Adrenal gland (tissue), 12 donors: ENCODE data around the gene TMEM185B. TPM values are rescaled to one million over a fixed set of nuclear protein-coding genes. Genes with fewer than 3 reads are reported as not detected.
A peak's percentile ranks its signal among the peaks of the same experiment; 100 is the strongest.

Experiments
- DNase-seq, 7 donors: peaks; one replicate each; pipeline ENCODE4 v3.0.0-alpha.2; 2019 to 2020
- H3K27ac ChIP-seq, 5 donors: fragments of 200-600 bp; sonication (generic) in 4 of 5; 1 replicate in 3 of 5; 2 replicates in 2 of 5; pipeline versions ENCODE4 v1.5.1 to v1.8.0; 2016 to 2020; ENCODE audit warnings: mild to moderate bottlenecking in 1 of 5
- H3K27me3 ChIP-seq: fragments of 200-600 bp; 2 replicates; pipeline ENCODE4 v1.8.0; 2021
- H3K36me3 ChIP-seq, 2 donors: fragments of 200-600 bp; replicated peaks in 1 of 2; 1 replicate in 1 of 2; 2 replicates in 1 of 2; pipeline versions ENCODE4 v1.5.1 to v1.8.0; 2018 to 2022
- H3K4me1 ChIP-seq, 2 donors: fragments of 200-600 bp; replicated peaks in 1 of 2; 1 replicate in 1 of 2; 2 replicates in 1 of 2; pipeline versions ENCODE4 v1.5.1 to v1.8.0; 2018 to 2021
- H3K4me3 ChIP-seq, 4 donors: fragments of 200-600 bp; sonication (generic) in 3 of 4; one replicate each; pipeline ENCODE4 v1.5.1; 2016 to 2018
- H3K9me3 ChIP-seq, 3 donors: fragments of 200-600 bp; sonication (generic) in 1 of 3; replicated peaks in 1 of 3; 1 replicate in 2 of 3; 2 replicates in 1 of 3; pipeline versions ENCODE4 v1.5.1 to v1.8.0; 2016 to 2021
- CTCF ChIP-seq, 6 experiments: fragments of 450-650 bp in 4 of 6; fragments of 200-600 bp in 2 of 6; sonication (generic) in 1 of 6; IDR thresholded peaks; 1 replicate in 5 of 6; 2 replicates in 1 of 6; pipeline versions ENCODE4 v1.5.1 to v1.8.0; 2016 to 2021; ENCODE audit warnings: antibody characterized with exemption in 6 of 6, mild to moderate bottlenecking in 2 of 6, moderate library complexity in 1 of 6
- POLR2A ChIP-seq, 2 donors: fragments of 450-650 bp; IDR thresholded peaks; one replicate each; pipeline ENCODE4 v1.6.1; 2017; ENCODE audit warnings: antibody characterized with exemption in 2 of 2, mild to moderate bottlenecking in 2 of 2, moderate library complexity in 1 of 2
- WGBS, 4 donors: extraction: QIAGEN DNeasy Blood & Tissue Kit in 2 of 4; methylation state at CpG; one replicate each; pipeline versions ENCODE4 v1.1.5 to v1.1.7; 2013 to 2017; 5-methylcytosine and 5-hydroxymethylcytosine counted together
- intact Hi-C, 2 donors: fragments of 100-400 bp; cut with DNase I; formaldehyde crosslinking; loops; one replicate each; pipeline versions ENCODE4 v1.14.1 to v1.15.0; 2022 to 2023
- polyA plus RNA-seq, 3 donors: library from polyadenylated mRNA; stranded (reverse); fragments of 200-250 nt in 2 of 3; fragments of 350-450 nt in 1 of 3; fragmentation: Illumina TruSeq in 1 of 3; extraction: RNeasy Lipid Tissue Mini Kit (QIAGEN cat#74804) in 1 of 3; gene quantifications; one replicate each; pipeline ENCODE4 v1.2.3, GENCODE V29; 2013 to 2014
- total RNA-seq, 9 donors: library from RNA; depleted of rRNA in 4 of 9; stranded (reverse); fragments of >200 nt in 4 of 9; fragments of 120-200 nt in 1 of 9; fragmentation: NEBNext Ultra II Directional in 1 of 9; extraction: Animal tissue kit (Norgen Biotek cat#: 25700) in 1 of 9; gene quantifications; one replicate each; pipeline versions ENCODE4 v1.1.0 to v1.2.4, GENCODE V29; 2013 to 2023
- donor health status: healthy with polysubstance abuse.
- donor health status: Bipolar disorder and iron deficiency.
- donor health status: DM: yes; HTN: yes; CAD: no.
- donor health status: DM: no; HTN: no; CAD: no.
- donor health status: DM: no; HTN: no; CAD: no.
- donor health status: DM: yes; HTN: yes; CAD: no.

TMEM185B gene
- total and polyA plus RNA-seq, 12 donors = 2.9 to 33.0 (median 20.3) TPM

GRCh38 chr2:120253021-120253882 is 30.1 kb upstream of the TMEM185B start:
- H3K9me3 ChIP-seq = no peaks in the 10 kb centered on the region
- WGBS, 4 donors = 0 to 1% (median 0%) methylated on average over 35 to 59 of the region's 60 CpGs
- no peaks in the 10 kb centered on the region for H3K36me3 ChIP-seq
- no peaks in the 10 kb centered on the region for H3K27me3 ChIP-seq
- peak; percentile 74 to 91 (median 86) for DNase-seq
- H3K4me3 ChIP-seq = peak overlapping the region; percentile 36 to 98 (median 58)
- TF ChIP-seq CTCF (IDR thresholded peaks at IDR 0.05) = peak in 5 of 6 experiments; percentile 24 to 48 (median 30)
- TF ChIP-seq POLR2A (IDR thresholded peaks at IDR 0.05) = peak; percentile 30 to 62
- H3K27ac ChIP-seq = peak overlapping the region; percentile 66 to 99 (median 73)
- peaks cover 20 to 49% of the 10 kb centered on the region in 2 donors for H3K4me1 ChIP-seq
- intact Hi-C loops = no loop called here

GRCh38 chr2:120252225-120253020 is 29.2 kb upstream of the TMEM185B start, which contains the start of gene RALB:
RALB (plus strand) TSS chr2:120252852; CDS start chr2:120278665, 25,813 bp downstream.
- peak within 1 kb of the TSS; percentile 66 to 99 (median 73) for H3K27ac ChIP-seq
- H3K27me3 ChIP-seq = no peaks in the 10 kb centered on the region
- WGBS, 4 donors = 0 to 3% (median 1%) methylated on average over 13 to 71 of the region's 71 CpGs
- H3K4me1 ChIP-seq = peaks cover 15 to 41% of the 10 kb centered on the region in 2 donors
- no peaks in the 10 kb centered on the region for H3K9me3 ChIP-seq
- peak; percentile 99 to 100 (median 100) for DNase-seq
- no peaks in the 10 kb centered on the region for H3K36me3 ChIP-seq
- intact Hi-C loops = no loop called here
- peak within 1 kb of the TSS; percentile 36 to 98 (median 58) for H3K4me3 ChIP-seq
- TF ChIP-seq POLR2A (IDR thresholded peaks at IDR 0.05) = peak; percentile 39 to 81
- no peak for TF ChIP-seq CTCF (IDR thresholded peaks at IDR 0.05)

- no peaks in the 10 kb centered on the region for H3K27me3 ChIP-seq
- peak overlapping the region in 4 of 5 donors; percentile 35 to 99 (median 66) for H3K27ac ChIP-seq
- H3K4me3 ChIP-seq = peak overlapping the region; percentile 36 to 98 (median 46)
- 2 to 12% (median 10%) methylated on average over 5 to 6 of the region's 6 CpGs for WGBS, 4 donors
- no peaks in the 10 kb centered on the region for H3K36me3 ChIP-seq
- TF ChIP-seq CTCF (IDR thresholded peaks at IDR 0.05) (no peak), POLR2A (IDR thresholded peaks at IDR 0.05) (no peak)
- peak in 3 of 7 donors; percentile 42 to 64 (median 50) for DNase-seq
- H3K4me1 ChIP-seq = peaks cover 10 to 35% of the 10 kb centered on the region in 2 donors
- H3K9me3 ChIP-seq = no peaks in the 10 kb centered on the region
- intact Hi-C loops = no loop called here
Observed at GRCh38 chr2:120251880-120252224, 28.7 kb upstream of the TMEM185B start.

DNA sequence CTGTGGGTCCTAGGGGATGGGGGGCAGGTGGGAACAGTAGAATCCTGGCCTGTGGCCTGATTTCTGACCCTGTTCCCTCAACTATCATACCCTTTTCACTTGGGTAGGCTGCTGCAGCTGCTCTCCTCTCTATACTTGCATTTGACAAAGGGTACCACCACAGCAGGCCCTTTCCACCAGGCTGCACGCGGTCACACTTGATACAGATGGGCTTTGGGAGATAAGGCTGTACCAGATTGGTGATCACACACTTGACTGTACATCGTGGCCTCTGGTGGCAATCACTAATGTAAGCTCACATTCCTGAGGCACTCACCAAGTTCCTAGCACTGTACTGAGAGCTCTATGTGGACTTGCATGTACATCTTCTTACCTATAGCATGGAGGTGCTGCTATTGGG is 27.9 kb upstream of the TMEM185B start:
- intact Hi-C loops = no loop called here
- peaks cover 11 to 31% of the 10 kb centered on the region in 2 donors for H3K4me1 ChIP-seq
- H3K36me3 ChIP-seq = no peaks in the 10 kb centered on the region
- 83 to 90% (median 85%) methylated on average over 2 to 3 of the region's 3 CpGs for WGBS, 4 donors
- no peaks in the 10 kb centered on the region for H3K27me3 ChIP-seq
- DNase-seq = no peak
- H3K27ac ChIP-seq = no peak overlapping the region
- no peak for TF ChIP-seq CTCF (IDR thresholded peaks at IDR 0.05)
- H3K9me3 ChIP-seq = no peaks in the 10 kb centered on the region
- H3K4me3 ChIP-seq = no peak overlapping the region
